Adrenal gland (tissue), 12 donors: Measurements from ENCODE around the gene CEP170. TPM values are rescaled to one million over a fixed set of nuclear protein-coding genes. Genes with fewer than 3 reads are reported as not detected.
"Not testable (repeated sequence)": the region's sequence is repeated elsewhere in the genome, so short reads cannot be mapped to it uniquely, and the experiment has no call there.

ENCODE experiments used
- DNase-seq, 7 donors: peaks; one replicate each; pipeline ENCODE4 v3.0.0-alpha.2; 2019 to 2020
- H3K27ac ChIP-seq, 5 donors: fragments of 200-600 bp; sonication (generic) in 4 of 5; 1 replicate in 3 of 5; 2 replicates in 2 of 5; pipeline versions ENCODE4 v1.5.1 to v1.8.0; 2016 to 2020; ENCODE audit warnings: mild to moderate bottlenecking in 1 of 5
- H3K27me3 ChIP-seq: fragments of 200-600 bp; 2 replicates; pipeline ENCODE4 v1.8.0; 2021
- H3K36me3 ChIP-seq, 2 donors: fragments of 200-600 bp; replicated peaks in 1 of 2; 1 replicate in 1 of 2; 2 replicates in 1 of 2; pipeline versions ENCODE4 v1.5.1 to v1.8.0; 2018 to 2022
- H3K4me1 ChIP-seq, 2 donors: fragments of 200-600 bp; replicated peaks in 1 of 2; 1 replicate in 1 of 2; 2 replicates in 1 of 2; pipeline versions ENCODE4 v1.5.1 to v1.8.0; 2018 to 2021
- H3K4me3 ChIP-seq, 4 donors: fragments of 200-600 bp; sonication (generic) in 3 of 4; one replicate each; pipeline ENCODE4 v1.5.1; 2016 to 2018
- H3K9me3 ChIP-seq, 3 donors: fragments of 200-600 bp; sonication (generic) in 1 of 3; replicated peaks in 1 of 3; 1 replicate in 2 of 3; 2 replicates in 1 of 3; pipeline versions ENCODE4 v1.5.1 to v1.8.0; 2016 to 2021
- POLR2A ChIP-seq, 2 donors: fragments of 450-650 bp; IDR thresholded peaks; one replicate each; pipeline ENCODE4 v1.6.1; 2017; ENCODE audit warnings: antibody characterized with exemption in 2 of 2, mild to moderate bottlenecking in 2 of 2, moderate library complexity in 1 of 2
- WGBS, 4 donors: extraction: QIAGEN DNeasy Blood & Tissue Kit in 2 of 4; methylation state at CpG; one replicate each; pipeline versions ENCODE4 v1.1.5 to v1.1.7; 2013 to 2017; 5-methylcytosine and 5-hydroxymethylcytosine counted together
- intact Hi-C, 2 donors: fragments of 100-400 bp; cut with DNase I; formaldehyde crosslinking; loops; one replicate each; pipeline versions ENCODE4 v1.14.1 to v1.15.0; 2022 to 2023
- polyA plus RNA-seq, 3 donors: library from polyadenylated mRNA; stranded (reverse); fragments of 200-250 nt in 2 of 3; fragments of 350-450 nt in 1 of 3; fragmentation: Illumina TruSeq in 1 of 3; extraction: RNeasy Lipid Tissue Mini Kit (QIAGEN cat#74804) in 1 of 3; gene quantifications; one replicate each; pipeline ENCODE4 v1.2.3, GENCODE V29; 2013 to 2014
- total RNA-seq, 9 donors: library from RNA; depleted of rRNA in 4 of 9; stranded (reverse); fragments of >200 nt in 4 of 9; fragments of 120-200 nt in 1 of 9; fragmentation: NEBNext Ultra II Directional in 1 of 9; extraction: Animal tissue kit (Norgen Biotek cat#: 25700) in 1 of 9; gene quantifications; one replicate each; pipeline versions ENCODE4 v1.1.0 to v1.2.4, GENCODE V29; 2013 to 2023
- TF ChIP-seq, protein P1 (sequence below), 6 experiments: fragments of 450-650 bp in 4 of 6; fragments of 200-600 bp in 2 of 6; sonication (generic) in 1 of 6; IDR thresholded peaks; 1 replicate in 5 of 6; 2 replicates in 1 of 6; pipeline versions ENCODE4 v1.5.1 to v1.8.0; 2016 to 2021; ENCODE audit warnings: antibody characterized with exemption in 6 of 6, mild to moderate bottlenecking in 2 of 6, moderate library complexity in 1 of 6
- donor health status: healthy with polysubstance abuse.
- donor health status: Bipolar disorder and iron deficiency.
- donor health status: DM: yes; HTN: yes; CAD: no.
- donor health status: DM: no; HTN: no; CAD: no.
- donor health status: DM: no; HTN: no; CAD: no.
- donor health status: DM: yes; HTN: yes; CAD: no.

CEP170 gene
- total and polyA plus RNA-seq, 12 donors = 15.5 to 56.2 (median 35.9) TPM

DNA sequence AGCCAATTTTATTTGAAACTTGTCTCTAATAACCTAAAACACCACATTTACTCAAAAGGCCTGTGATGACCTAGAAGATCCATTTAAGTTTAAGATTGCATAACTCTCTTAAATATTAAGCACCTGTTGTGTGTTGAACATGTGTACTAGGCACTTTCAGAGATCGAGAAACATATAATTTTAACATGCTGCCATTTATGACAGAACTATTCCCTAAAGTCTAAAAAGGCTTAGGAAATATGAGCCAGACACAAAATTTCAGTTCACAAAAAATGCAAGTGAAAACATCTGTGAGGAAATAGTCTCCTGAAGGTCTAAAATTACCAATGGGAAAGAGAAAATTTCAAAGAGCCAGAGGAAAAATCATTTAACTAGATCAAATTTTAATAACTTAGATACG is 37.7 kb downstream of the CEP170 start:
- Histone ChIP-seq H3K4me3 (no peak overlapping the region), H3K27me3 (no peaks in the 10 kb centered on the region), H3K36me3 (peaks cover 0 to 17% of the 10 kb centered on the region in 2 donors), H3K27ac (no peak overlapping the region), H3K4me1 (peaks cover 15 to 16% of the 10 kb centered on the region in 2 donors), H3K9me3 (no peaks in the 10 kb centered on the region)
- DNase-seq = no peak
- TF ChIP-seq POLR2A (IDR thresholded peaks at IDR 0.05) = no peak
- TF ChIP-seq, protein P1, sequence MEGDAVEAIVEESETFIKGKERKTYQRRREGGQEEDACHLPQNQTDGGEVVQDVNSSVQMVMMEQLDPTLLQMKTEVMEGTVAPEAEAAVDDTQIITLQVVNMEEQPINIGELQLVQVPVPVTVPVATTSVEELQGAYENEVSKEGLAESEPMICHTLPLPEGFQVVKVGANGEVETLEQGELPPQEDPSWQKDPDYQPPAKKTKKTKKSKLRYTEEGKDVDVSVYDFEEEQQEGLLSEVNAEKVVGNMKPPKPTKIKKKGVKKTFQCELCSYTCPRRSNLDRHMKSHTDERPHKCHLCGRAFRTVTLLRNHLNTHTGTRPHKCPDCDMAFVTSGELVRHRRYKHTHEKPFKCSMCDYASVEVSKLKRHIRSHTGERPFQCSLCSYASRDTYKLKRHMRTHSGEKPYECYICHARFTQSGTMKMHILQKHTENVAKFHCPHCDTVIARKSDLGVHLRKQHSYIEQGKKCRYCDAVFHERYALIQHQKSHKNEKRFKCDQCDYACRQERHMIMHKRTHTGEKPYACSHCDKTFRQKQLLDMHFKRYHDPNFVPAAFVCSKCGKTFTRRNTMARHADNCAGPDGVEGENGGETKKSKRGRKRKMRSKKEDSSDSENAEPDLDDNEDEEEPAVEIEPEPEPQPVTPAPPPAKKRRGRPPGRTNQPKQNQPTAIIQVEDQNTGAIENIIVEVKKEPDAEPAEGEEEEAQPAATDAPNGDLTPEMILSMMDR (IDR thresholded peaks at IDR 0.05) = no peak
- WGBS, 4 donors = 88 to 95% (median 92%) methylated on average over 2 of the region's 2 CpGs
- intact Hi-C loops = no loop called here

DNA sequence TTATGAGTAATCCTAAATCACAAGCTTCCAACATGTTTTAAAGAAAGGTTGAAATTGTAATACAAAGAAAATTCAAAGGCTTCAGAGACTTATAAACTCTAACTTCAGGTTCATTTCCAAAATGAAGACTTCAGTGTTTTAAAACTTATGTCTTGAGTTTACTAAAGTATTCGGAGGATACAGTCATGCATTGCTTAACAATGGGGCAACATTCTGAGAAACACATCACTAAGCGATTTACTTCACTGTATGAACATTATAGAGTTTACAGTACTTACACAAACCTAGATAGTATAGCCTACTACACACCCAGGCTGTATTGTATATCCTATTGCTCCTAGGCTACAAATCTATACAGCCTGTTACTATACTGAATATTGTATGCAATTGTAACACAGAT is 38.3 kb downstream of the CEP170 start:
- Histone ChIP-seq H3K4me1 (peaks cover 18 to 20% of the 10 kb centered on the region in 2 donors), H3K27ac (no peak overlapping the region), H3K36me3 (peaks cover 0 to 17% of the 10 kb centered on the region in 2 donors), H3K27me3 (no peaks in the 10 kb centered on the region), H3K4me3 (no peak overlapping the region), H3K9me3 (no peaks in the 10 kb centered on the region)
- intact Hi-C loops = no loop called here
- TF ChIP-seq POLR2A (IDR thresholded peaks at IDR 0.05) = no peak
- TF ChIP-seq, protein P1 (IDR thresholded peaks at IDR 0.05) = no peak
- WGBS, 4 donors = 92 to 100% (median 95%) methylated on average over 2 of the region's 2 CpGs
- DNase-seq = no peak

DNA sequence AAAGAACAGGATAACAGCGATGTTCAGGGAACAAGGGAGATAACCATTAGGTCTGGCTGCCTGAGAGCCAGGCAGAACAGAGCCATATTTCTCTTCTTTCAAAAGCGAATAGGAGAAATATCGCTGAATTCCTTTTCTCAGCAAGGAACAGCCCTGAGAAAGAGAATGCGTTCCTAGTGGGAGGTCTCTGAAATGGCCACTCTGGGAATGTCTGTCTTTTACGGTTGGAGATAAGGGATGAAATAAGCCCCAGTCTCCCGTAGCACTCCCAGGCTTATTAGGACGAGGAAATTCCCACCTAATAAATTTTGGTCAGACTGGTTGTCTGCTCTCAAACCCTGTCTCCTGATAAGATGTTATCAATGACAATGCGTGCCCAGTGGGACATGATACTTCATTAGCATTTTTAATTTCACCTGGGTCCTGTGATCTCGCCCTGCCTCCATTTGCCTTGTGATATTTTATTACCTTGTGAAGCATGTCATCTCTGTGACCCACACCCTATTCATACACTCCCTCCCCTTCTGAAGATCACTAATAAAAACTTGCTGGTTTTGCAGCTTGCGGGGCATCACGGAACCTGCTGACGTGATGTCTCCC is 39.7 kb downstream of the CEP170 start:
- H3K4me1 ChIP-seq = peaks cover 18 to 20% of the 10 kb centered on the region in 2 donors
- 85 to 92% (median 89%) methylated on average over 11 to 12 of the region's 12 CpGs for WGBS, 4 donors

DNA sequence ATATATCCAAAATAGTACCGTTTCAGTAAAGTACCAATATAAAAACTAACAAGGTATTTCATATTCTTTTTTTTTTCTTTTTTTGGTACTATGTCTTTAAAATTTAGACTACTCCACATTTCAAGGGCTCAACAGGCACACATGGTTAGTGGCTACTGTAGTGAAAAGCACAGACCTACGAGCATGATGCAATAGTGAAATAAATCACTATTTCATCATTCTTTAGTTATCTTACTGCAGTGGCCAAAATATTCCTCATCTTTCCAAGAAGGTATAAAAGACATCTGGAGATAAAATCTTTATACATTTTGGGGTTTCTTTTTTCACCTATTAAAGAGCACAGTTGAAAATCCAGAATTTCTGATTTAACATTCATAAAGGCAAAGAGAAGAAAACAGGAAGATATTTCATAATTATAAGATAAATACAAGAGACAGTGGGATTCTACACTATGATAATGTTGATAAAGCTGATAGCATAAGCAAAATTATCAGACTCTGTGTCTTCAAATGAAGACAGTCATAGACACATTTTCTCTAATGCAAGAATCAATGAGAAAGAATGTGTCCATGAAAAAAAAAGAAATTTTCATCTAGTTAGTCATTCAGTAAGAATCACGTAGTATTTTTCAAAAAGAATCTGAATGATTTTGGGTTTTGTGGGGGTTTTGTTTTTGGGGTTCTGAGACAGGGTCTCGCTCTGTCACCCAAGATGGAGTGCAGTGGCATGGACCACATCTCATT is 41.9 kb downstream of the CEP170 start:
- peak in 5 of 7 donors; percentile 31 to 57 (median 38) for DNase-seq
- H3K4me3 ChIP-seq = no peak overlapping the region
- no peaks in the 10 kb centered on the region for H3K9me3 ChIP-seq
- TF ChIP-seq, protein P1 (IDR thresholded peaks at IDR 0.05) = no peak
- no peak for TF ChIP-seq POLR2A (IDR thresholded peaks at IDR 0.05)
- no peaks in the 10 kb centered on the region for H3K36me3 ChIP-seq
- intact Hi-C loops = no loop called here
- 61 to 66% (median 64%) methylated on average over 4 of the region's 4 CpGs for WGBS, 4 donors
- no peaks in the 10 kb centered on the region for H3K27me3 ChIP-seq
- H3K4me1 ChIP-seq = peaks cover 18 to 20% of the 10 kb centered on the region in 2 donors
- H3K27ac ChIP-seq = peak overlapping the region in 4 of 5 donors; percentile 14 to 74 (median 30)

More for the DNA sequence above, 39.7 kb downstream of the CEP170 start:
- H3K36me3 ChIP-seq, intact Hi-C loops, DNase-seq, H3K27ac ChIP-seq, H3K27me3 ChIP-seq, H3K9me3 ChIP-seq, H3K4me3 ChIP-seq: not testable (repeated sequence)

DNA sequence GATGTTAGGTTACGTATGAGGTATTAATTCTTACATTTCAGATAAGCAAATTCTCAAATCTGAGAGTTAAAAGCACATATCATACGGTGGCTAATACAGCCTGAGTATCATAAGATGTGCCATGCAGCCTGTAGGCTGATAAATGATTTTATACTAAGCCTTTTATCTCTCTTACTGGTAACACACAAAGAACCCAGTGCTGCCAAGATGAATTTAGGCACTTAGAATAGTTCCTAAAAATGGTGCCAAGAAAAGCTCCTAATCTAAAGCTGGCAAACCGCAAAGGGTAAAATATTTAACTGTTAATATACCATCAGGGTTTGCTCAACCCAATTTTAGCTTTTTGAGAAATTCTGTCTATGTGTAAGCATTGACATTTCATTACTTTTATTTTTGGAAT is 43.1 kb downstream of the CEP170 start:
- H3K4me1 ChIP-seq = peaks cover 18 to 20% of the 10 kb centered on the region in 2 donors
- WGBS, 4 donors = 35 to 43% (median 36%) methylated on average over 2 to 3 of the region's 3 CpGs
- H3K27me3 ChIP-seq, H3K36me3 ChIP-seq, H3K27ac ChIP-seq, H3K9me3 ChIP-seq, H3K4me3 ChIP-seq, intact Hi-C loops: not testable (repeated sequence)
- DNase-seq = peak in 3 of 7 donors; percentile 15 to 31 (median 28)

DNA sequence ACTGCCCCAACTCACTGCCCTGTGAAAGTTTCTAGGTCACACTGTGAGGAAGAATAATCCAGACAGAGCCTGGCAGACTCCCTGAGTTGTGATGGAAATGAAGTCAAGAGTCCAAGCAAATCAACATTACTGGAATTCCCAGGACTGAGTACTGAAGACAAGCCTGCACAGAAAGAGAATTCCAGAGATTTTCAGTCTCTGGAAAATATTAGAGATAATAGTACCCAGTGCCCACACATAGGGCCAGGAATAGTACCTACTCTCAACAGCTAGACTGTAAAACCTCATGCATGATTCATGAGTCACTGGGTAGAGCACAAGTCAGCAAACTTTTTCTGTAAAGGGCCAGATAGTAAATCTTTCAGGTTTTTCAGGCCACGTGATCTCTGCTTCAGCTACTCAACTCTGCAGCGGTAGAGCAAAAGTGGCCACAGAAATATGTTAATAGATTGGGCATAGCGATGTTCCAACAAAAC is 50.0 kb downstream of the CEP170 start:
- intact Hi-C loops, H3K9me3 ChIP-seq, H3K27ac ChIP-seq, H3K27me3 ChIP-seq, H3K4me1 ChIP-seq, H3K36me3 ChIP-seq, H3K4me3 ChIP-seq: not testable (repeated sequence)
- DNase-seq = peak in 5 of 7 donors; percentile 19 to 55 (median 29)
- 59 to 90% (median 74%) methylated on average over 3 of the region's 3 CpGs for WGBS, 4 donors

DNA sequence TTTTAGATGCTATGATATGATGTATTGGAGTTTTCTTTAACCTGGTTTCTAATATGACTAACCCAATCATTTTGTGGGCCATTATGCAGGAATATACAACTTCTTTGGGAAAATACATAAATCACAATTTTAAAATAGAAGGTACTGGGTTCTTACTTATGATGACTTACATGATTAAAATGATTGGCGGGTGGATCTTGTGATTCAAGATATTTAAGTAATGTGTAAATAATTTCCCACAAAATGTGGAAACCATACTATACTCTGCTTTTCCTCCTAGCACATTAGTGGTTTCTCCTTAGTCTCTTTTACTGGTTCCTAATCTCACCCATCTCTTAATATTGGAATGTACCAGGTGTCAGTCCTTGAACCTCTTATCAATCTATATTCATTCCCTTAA is 50.7 kb downstream of the CEP170 start:
- H3K27me3 ChIP-seq, H3K4me3 ChIP-seq, H3K27ac ChIP-seq, H3K4me1 ChIP-seq, intact Hi-C loops, H3K9me3 ChIP-seq, H3K36me3 ChIP-seq, DNase-seq: not testable (repeated sequence)
- 92 to 100% (median 97%) methylated on average over 1 of the region's 1 CpG for WGBS, 4 donors

DNA sequence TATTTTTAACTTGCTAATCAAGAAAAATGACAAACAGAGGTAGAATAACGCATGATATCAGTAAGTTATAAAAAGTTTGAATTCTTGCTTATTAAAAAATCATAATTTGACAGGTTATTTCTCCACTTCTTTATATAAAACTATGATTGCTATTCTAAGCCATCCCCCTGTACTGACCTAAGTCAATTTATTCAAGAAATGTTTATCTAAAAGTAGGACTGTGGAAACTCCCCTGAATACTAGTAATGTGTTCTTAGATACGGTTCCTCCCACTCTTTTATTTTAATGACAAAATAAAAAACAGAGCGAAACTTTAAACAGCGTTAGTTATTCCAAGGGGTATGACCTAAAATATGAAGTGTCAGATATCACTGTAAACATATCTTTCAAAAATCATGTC is 51.9 kb downstream of the CEP170 start:
- H3K27me3 ChIP-seq, H3K27ac ChIP-seq, H3K9me3 ChIP-seq, intact Hi-C loops, DNase-seq, H3K4me1 ChIP-seq, H3K36me3 ChIP-seq, H3K4me3 ChIP-seq: not testable (repeated sequence)
- 69 to 86% (median 78%) methylated on average over 4 of the region's 4 CpGs for WGBS, 4 donors
